Measurements from ENCODE around the gene COLEC11. TPM values are rescaled to one million over a fixed set of nuclear protein-coding genes. Genes with fewer than 3 reads are reported as not detected.

The COLEC11 gene
- total and polyA plus RNA-seq, 2 of the 13 experiments (the other 11 are each of a cell fraction or from before 2014, with no cell fraction given) = 1.5 to 3.0 TPM

DNA sequence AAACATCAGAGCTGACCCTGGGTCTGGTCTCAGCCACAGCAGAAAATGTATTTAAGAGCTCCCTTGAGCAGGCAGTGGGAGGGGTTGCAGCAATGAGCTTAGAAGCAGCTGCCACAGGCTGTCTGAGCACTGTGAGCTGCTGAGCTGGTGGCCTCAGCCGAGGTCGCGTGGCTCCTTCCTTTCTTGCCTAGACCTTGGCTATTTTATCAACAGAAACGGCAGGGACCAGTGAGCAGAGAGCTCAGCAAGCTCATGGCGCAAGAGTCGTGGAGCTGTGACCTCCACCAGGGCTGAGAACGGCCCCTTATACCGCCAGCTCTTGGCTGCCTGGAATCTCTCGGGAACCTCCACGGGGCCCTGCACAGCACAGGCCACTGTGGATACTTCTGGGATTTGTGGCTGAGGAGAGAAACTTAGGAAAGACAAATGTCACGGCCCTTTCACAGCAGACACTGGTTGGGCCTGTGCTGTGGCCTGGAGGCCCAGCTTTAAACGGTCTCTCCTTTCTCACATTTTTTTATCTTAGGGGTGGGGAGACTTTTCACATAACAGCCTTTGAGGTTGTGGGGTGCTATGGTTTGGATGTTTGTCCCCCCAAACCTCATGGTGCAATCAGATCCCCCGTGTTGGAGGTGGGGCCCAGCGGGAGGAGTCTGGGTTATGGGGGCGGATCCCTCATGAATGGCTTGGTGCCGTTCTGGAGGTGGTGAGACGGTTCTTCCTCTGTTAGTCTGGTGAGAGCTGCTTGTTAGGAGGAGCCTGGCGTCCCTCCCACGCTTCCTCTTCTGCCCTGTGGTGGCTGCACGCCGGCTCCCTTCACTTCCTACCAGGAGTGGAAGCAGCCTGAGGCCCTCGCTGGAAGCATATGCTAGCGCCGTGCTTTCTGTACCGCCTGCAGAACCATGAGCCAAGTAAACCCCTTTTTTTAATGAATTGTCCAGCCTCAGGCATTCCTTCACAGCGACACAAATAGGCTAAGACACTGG, 64.8 kb downstream of the COLEC11 start (continued):
- TF ChIP-seq, protein P1, sequence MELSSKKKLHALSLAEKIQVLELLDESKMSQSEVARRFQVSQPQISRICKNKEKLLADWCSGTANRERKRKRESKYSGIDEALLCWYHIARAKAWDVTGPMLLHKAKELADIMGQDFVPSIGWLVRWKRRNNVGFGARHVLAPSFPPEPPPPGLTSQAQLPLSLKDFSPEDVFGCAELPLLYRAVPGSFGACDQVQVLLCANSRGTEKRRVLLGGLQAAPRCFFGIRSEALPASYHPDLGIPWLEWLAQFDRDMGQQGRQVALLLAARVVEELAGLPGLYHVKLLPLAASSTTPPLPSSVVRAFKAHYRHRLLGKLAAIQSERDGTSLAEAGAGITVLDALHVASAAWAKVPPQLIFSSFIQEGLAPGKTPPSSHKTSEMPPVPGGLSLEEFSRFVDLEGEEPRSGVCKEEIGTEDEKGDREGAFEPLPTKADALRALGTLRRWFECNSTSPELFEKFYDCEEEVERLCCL (CRISPR knock-in tag; IDR thresholded peaks at IDR 0.05; ENCODE audit: borderline replicate concordance) = no peak
- no peak for TF ChIP-seq ZFP37 (CRISPR knock-in tag; IDR thresholded peaks at IDR 0.05; ENCODE audit: borderline replicate concordance)
- no peak for TF ChIP-seq SNRNP70 (IDR thresholded peaks at IDR 0.05; ENCODE audit: low read depth, low read length)
- TF ChIP-seq EP300 (IDR thresholded peaks at IDR 0.05; ENCODE audit: low read depth in 2 of 2, low read length in 2 of 2) = no peak
- no peak for TF ChIP-seq EP300 (CRISPR knock-in tag; IDR thresholded peaks at IDR 0.05; ENCODE audit: borderline replicate concordance)
- TF ChIP-seq, protein P2, sequence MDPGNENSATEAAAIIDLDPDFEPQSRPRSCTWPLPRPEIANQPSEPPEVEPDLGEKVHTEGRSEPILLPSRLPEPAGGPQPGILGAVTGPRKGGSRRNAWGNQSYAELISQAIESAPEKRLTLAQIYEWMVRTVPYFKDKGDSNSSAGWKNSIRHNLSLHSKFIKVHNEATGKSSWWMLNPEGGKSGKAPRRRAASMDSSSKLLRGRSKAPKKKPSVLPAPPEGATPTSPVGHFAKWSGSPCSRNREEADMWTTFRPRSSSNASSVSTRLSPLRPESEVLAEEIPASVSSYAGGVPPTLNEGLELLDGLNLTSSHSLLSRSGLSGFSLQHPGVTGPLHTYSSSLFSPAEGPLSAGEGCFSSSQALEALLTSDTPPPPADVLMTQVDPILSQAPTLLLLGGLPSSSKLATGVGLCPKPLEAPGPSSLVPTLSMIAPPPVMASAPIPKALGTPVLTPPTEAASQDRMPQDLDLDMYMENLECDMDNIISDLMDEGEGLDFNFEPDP (CRISPR knock-in tag; conservative IDR thresholded peaks at IDR 0.05) = no peak
- peak; percentile 62 for TF ChIP-seq CEBPG (CRISPR knock-in tag; IDR thresholded peaks at IDR 0.05)
- no peak for TF ChIP-seq RELA (CRISPR knock-in tag; IDR thresholded peaks at IDR 0.05)
- TF ChIP-seq, protein P3, sequence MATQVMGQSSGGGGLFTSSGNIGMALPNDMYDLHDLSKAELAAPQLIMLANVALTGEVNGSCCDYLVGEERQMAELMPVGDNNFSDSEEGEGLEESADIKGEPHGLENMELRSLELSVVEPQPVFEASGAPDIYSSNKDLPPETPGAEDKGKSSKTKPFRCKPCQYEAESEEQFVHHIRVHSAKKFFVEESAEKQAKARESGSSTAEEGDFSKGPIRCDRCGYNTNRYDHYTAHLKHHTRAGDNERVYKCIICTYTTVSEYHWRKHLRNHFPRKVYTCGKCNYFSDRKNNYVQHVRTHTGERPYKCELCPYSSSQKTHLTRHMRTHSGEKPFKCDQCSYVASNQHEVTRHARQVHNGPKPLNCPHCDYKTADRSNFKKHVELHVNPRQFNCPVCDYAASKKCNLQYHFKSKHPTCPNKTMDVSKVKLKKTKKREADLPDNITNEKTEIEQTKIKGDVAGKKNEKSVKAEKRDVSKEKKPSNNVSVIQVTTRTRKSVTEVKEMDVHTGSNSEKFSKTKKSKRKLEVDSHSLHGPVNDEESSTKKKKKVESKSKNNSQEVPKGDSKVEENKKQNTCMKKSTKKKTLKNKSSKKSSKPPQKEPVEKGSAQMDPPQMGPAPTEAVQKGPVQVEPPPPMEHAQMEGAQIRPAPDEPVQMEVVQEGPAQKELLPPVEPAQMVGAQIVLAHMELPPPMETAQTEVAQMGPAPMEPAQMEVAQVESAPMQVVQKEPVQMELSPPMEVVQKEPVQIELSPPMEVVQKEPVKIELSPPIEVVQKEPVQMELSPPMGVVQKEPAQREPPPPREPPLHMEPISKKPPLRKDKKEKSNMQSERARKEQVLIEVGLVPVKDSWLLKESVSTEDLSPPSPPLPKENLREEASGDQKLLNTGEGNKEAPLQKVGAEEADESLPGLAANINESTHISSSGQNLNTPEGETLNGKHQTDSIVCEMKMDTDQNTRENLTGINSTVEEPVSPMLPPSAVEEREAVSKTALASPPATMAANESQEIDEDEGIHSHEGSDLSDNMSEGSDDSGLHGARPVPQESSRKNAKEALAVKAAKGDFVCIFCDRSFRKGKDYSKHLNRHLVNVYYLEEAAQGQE (IDR thresholded peaks at IDR 0.05; ENCODE audit: borderline replicate concordance in 1 of 2, low read depth in 1 of 2, low read length in 2 of 2) = no peak
- TF ChIP-seq SETDB1 (CRISPR knock-in tag; IDR thresholded peaks at IDR 0.05; ENCODE audit: borderline replicate concordance) = no peak
- TF ChIP-seq CBX1 (IDR thresholded peaks at IDR 0.05; ENCODE audit: low read depth) = no peak
- no peak for TF ChIP-seq ZNF670 (CRISPR knock-in tag; IDR thresholded peaks at IDR 0.05; ENCODE audit: borderline replicate concordance)
- TF ChIP-seq GABPA (IDR thresholded peaks at IDR 0.05; ENCODE audit: low read depth, low read length) = no peak
- TF ChIP-seq GABPA (CRISPR knock-in tag; IDR thresholded peaks at IDR 0.05; ENCODE audit: low read depth) = no peak
- TF ChIP-seq ZNF839 (CRISPR knock-in tag; IDR thresholded peaks at IDR 0.05; ENCODE audit: borderline replicate concordance) = no peak
- TF ChIP-seq RARG (CRISPR knock-in tag; IDR thresholded peaks at IDR 0.05; ENCODE audit: low read depth) = no peak
- TF ChIP-seq, protein P4, sequence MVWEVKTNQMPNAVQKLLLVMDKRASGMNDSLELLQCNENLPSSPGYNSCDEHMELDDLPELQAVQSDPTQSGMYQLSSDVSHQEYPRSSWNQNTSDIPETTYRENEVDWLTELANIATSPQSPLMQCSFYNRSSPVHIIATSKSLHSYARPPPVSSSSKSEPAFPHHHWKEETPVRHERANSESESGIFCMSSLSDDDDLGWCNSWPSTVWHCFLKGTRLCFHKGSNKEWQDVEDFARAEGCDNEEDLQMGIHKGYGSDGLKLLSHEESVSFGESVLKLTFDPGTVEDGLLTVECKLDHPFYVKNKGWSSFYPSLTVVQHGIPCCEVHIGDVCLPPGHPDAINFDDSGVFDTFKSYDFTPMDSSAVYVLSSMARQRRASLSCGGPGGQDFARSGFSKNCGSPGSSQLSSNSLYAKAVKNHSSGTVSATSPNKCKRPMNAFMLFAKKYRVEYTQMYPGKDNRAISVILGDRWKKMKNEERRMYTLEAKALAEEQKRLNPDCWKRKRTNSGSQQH (CRISPR knock-in tag; IDR thresholded peaks at IDR 0.05; ENCODE audit: low read depth) = no peak
- TF ChIP-seq POLR2AphosphoS5 (IDR thresholded peaks at IDR 0.05; ENCODE audit: low read depth, low read length) = no peak
- no peak for TF ChIP-seq ETV6 (CRISPR knock-in tag; conservative IDR thresholded peaks at IDR 0.05)
- no peak for TF ChIP-seq HOXD1 (CRISPR knock-in tag; IDR thresholded peaks at IDR 0.05)
- no peak for TF ChIP-seq ZNF713 (CRISPR knock-in tag; IDR thresholded peaks at IDR 0.05)
- 0 out of 2 replicates have a peak, but pooled peaks have one; percentile 19 for TF ChIP-seq SALL2 (CRISPR knock-in tag; IDR thresholded peaks at IDR 0.05)
- no peak for TF ChIP-seq NFE2L1 (CRISPR knock-in tag; IDR thresholded peaks at IDR 0.05; ENCODE audit: borderline replicate concordance)
